GM19397 (cell line): Measurements from ENCODE around the gene MRPS35.

ENCODE experiments used
- ATAC-seq: cut with Tn5 transposase; IDR thresholded peaks from one replicate; pipeline ENCODE4 v1.9.1; 2021; ENCODE audit warnings: mild to moderate bottlenecking, moderate library complexity; ENCODE audit not compliant: unreplicated experiment

The MRPS35 gene

DNA sequence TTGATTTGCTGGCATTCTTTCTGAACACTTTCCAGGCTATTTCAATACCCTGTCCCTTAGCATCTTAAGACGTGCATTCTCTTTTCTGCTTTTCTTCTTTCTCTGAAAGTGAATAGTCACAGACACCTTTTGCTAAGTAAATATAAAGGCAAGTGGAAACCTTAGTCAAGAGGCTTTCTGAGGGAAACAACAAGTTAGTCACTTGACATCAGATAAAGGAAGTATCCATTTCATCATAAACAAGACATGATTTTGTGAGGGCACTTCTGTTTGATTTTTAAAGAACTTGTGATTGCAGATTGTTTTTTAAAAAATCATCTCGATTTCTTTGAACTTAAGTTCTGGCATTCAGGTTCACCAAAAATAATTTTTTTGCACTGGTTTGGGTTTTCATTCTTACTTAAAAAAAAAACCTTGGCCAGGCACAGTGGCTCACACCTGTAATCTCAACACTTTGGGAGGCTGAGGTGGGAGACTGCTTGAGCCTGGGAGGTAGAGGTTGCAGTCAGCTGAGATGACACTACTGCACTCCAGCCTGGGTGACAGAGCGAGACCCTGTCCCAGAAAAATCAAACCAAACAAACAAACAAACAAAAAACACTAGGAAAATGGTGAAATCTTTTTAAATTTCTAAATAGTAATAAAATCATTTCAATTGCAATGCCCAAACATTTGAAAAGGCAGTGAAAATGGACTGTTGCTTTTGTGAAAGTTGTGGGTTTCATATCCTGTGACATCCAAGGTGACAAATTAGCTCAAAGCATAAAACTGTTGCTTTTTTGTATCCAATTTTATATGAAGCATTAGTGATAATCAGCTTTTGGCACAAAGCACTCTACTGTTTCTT, 61.1 kb downstream of the MRPS35 start:
- no peak for ATAC-seq

DNA sequence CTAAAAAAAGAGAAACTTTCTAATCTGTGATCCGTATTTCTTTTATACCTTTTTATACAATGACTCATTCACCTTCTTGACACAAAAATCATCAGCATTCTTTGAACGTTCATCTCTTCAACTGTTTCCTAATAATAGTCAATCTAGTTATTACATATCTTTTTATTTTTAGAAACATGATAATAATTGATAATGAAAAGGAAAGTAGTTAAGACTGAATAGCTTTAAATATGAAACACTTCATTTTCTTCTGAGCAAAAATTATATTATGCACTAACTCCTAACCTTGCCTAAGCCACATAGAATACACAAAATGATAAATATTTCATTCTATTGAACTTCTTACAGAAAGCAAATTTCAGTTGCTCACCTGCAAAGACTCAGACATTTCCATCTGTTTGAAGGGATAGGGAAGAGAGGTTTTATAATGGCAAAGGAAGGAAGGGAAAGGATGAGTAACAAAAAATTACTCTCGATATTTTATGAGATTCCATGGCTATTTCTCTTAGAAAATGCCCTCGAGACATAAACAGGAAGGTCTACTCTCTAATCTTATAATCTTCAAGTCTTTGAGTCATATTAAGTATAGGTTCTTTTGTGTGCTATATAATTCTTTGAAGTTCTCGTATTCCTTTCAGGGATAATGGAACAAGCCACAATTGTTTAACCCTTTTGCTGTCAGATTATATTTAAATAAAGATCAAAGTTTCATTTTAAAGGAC, 61.9 kb downstream of the MRPS35 start:
- ATAC-seq, result no peak

DNA sequence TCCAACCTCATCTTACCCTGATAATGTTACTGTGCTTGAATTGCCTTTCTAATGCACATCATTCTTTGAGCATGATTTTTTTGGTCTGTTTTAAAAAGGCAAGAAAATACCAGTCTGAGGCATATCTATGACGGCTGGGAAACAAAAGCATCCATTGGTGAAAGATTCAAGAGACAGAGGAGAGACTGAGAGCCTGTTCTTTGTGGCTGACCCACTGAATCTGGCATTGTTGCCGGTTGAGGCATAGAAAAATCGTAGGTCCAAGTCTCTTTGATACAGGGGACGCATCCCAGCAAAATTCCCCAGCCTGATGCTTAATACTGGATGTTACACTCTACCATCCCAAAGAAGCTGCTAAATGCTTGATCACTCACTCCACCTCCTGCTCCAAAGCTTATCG, 66.5 kb downstream of the MRPS35 start:
- no peak for ATAC-seq

DNA sequence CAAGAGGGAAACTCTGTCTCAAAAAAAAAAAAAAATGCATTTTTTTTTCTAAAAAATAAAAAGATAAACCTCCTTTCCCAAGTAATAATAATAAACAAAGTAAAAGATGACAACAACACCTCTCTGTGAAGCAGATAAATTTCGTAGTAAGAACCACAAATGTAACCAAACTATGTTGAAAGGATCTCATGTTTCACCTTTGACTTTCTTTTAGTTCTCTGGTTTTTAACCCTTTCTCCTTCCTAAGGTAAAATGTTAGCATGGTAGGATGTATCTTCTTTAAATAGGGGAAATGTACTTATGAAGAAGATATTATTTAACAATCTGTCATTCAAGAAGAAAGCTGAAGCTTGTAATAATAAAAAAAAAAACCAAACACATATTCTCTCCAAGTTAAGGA, 67.6 kb downstream of the MRPS35 start:
- ATAC-seq, result no peak

DNA sequence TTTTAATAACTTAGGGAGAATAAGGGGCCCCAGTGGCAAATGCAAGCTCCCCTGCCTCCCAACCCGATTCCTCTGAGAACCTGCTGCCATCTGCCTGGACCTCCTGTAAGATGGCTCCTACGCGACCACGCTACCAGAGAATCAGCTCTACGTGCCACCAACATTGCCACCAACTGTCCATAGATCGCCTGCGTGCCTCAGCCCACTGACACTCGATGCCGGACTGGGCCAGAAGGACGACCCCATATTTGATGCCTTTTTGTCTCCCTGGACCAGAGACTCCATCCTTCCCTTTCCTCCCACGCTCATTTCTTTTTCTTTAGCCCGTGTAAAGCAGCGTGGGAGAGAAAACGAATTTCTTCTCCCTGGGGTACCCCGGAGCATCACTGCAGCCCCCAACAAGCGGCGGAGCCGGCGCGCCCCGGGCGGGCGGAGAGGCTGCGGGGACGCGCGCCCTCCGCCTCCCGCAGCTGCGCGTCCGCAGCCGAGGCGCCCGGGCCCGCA, 68.8 kb downstream of the MRPS35 start:
- peak; percentile 12 for ATAC-seq

DNA sequence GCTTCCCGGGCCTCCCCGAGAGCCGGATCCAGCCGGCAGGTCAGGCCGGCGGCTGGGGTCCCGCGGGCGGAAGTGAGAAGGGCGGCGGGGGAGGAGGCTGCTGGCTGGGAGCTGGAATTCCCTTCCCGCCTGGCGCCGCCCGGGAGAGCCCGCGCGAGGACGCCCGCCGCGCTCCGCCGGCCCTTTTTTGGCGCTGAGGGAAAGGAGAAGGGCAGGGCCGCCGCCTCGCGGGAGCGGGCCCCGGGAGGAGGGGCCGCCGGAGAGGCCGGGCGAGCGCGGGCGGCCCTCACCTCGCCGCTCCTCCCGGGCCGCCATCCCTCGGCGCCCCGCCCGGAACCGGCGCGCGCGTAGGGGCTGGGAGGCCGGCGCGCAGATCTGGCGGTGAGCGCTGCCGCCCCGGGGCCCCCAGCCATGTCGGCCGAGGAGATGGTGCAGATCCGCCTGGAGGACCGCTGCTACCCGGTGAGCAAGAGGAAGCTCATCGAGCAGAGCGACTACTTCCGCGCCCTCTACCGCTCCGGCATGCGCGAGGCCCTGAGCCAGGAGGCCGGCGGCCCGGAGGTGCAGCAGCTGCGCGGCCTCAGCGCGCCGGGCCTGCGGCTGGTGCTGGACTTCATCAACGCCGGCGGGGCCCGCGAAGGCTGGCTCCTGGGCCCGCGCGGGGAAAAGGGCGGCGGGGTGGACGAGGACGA, 69.4 kb downstream of the MRPS35 start, which contains the start of the genes KLHL42 and MANSC4:
KLHL42 (plus strand) TSS at position 314 of the 692 bp plus-strand sequence; CDS start at position 412, 98 bp downstream.
MANSC4 (minus strand) TSS at position 317 of the 692 bp plus-strand sequence. CDS start 8,960 bp downstream, outside the sequence.
- peak; percentile 81 for ATAC-seq

DNA sequence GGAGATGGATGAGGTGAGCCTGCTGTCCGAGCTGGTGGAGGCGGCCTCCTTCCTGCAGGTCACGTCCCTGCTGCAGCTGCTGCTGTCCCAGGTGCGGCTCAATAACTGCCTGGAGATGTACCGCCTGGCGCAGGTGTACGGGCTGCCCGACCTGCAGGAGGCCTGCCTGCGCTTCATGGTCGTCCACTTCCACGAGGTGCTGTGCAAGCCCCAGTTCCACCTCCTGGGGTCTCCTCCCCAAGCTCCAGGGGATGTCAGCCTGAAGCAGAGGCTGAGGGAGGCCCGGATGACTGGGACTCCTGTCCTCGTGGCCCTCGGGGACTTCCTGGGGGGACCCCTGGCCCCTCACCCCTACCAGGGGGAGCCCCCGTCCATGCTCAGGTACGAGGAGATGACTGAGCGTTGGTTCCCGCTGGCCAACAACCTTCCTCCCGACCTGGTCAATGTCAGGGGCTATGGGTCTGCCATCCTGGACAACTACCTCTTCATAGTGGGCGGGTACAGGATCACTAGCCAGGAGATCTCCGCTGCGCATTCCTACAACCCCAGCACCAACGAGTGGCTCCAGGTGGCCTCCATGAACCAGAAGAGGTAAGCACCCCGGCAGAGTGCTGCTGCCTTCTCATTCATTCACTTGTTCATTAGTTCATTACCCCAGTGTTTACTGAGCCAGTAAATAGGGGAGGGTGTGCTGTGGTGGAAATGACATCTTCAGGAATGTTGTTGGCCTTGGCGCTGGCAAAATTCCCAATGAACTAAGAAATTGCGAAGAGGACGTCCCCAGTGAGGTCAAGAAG, 70.2 kb downstream of the MRPS35 start:
- ATAC-seq, result peak; percentile 32

DNA sequence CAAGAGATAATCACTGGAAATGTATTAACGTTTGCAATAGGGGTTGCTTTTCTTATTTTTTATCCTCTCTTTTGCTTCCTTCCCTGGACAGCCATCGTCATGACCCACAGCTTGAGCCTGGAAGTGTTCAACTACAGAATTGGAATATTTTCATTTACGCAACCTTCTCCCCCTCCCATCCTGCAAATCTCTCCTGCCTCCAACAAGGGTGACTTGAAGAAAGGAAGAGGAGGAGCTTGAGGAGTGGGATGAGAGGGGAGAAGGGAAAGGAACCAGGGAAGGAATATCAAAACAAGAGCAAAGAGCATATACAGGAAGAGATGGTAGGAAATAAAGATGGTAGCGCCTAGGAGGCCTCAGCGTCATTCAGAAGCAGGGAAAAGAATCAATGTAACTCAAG, 71.0 kb downstream of the MRPS35 start:
- ATAC-seq, result no peak

DNA sequence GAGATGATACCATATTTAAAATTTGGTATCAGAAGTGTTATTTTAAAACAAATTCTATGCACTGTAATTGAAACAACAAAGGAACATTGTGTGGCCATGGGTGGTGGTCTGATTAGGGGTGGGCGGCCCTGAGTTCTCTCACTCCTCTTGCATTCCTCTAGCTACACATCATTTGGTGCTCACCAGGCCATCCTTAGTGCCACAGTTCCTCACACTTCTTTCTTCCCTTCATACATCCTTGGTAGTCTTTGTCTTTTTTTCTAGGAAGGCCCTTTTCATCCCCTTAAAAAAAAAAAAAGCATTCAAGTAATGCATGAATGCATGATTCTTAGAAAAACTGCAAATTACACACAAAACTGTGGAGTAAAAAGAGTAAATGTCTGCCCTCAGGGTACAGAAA, 71.8 kb downstream of the MRPS35 start:
- no peak for ATAC-seq

DNA sequence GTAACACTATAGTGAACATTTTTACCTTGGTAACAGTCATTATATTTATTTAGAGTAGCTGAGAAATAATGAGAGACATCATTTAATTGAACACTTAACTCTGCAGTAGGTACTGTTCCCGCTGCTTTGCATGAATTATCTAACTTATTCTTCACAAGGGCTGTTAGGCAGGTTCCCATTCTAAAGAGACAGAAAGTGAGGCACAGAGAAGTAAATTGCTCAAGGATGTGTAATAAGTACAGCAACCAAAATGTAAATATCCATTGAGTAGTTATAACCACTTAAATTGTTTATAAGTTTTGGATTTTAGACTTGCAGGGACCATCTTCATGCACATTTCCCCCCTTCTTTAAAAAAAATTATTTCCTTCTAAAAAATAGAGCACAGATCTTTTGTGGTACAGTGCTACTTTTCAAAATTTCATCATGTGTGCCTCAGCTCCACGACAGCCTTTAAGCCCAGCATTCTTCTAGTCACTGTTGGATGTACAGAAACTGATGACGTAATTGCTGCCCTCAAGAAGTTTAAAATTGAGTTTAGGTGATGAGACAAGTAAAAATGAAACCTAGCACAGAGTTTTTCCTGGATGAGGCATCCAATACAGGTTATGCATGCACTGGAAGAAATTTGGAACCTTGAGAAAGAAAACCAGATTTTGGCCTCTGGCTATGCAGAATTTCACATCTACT, 75.4 kb downstream of the MRPS35 start:
- no peak for ATAC-seq

DNA sequence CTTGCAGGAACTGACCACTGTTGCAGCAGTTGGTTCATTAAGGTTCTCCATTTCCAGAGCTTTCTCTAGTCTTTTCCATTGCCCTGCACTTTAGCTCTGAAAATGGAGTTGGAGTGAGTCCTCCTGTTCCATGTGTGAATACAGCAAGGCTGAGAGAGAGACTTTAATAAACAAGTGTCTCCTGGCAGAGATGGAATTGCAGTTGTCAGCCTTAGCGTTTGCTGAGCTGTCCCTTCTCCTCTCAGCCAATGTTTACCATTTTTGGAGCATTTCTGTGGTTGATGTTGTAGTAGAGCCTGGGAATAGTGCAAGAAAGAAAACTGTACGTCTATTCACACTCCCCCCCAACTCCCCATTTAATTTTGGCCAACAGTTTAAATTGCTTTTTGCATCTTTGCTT, 76.9 kb downstream of the MRPS35 start:
- ATAC-seq, result no peak

DNA sequence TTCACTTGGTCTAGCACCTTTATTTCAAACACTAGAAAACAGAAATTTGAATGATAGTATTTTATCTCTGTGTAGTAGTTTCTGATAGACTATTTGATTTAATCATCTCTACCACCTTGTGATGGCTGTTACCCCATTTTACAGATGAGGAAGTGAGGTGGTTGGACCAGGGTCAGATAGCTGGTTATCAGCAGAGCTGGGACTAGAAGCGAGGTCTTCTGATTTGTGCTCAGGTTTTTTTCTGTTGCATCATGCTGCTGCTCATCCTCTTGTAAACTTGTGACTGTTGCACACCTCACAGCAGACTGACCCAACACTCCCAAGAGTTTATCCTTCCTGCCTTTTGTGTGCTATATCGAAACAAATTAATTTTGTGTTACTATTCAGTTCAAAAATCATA, 79.5 kb downstream of the MRPS35 start:
- ATAC-seq, result no peak

DNA sequence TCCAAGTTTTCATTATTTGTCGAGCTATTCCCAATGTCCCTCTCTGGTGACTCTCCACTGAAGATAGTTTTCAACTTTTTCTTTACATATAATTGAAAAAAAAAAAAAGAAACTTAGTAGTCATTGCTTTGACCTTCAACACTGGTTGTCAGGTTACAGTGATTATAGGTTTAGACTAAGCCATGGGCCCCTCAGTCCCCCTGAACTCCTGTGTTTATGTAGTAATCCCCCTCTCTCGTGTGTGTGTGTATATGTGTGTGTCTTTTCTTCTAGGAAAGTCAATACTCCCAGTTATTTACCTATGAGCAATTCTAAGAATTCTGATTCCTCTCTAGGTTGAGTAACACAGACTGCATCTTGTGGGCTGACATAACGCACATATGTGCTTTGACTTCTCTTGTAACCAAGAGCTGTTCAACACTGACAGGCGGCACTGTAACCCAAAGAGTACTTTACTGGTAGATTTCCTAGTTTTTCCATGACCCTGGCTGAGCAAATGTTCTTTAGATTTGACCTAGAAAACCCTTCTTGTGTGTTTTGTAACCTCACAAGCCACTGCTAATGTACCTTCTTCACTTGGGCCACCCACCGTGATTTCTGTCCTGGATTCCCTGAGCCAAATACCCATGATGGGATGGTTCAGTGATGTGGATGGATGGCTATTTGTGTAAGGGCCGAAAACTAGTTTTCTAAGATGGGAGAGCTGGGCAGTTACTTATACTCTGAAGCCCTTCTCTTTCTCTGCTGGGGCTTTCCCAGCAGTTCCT, 84.4 kb downstream of the MRPS35 start:
- ATAC-seq, result no peak

DNA sequence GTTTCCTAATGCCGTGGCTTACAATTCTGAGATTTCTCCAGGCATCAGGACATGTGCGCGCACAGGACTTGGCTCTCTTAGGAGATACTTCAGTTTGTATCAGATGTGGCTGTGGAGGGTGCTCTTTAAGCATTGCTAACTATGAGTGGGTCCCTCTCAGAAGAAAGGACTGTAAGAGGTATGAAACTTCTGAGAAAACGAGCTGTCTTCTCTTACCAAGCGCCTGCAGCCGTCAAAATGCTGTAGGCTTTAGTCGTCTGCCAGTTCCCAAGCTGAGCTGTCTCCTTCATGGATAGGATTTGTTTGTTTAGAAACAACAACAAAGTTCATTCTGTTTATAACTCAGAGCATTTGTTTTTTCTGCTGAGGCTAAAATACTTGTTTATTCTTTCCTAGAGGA, 85.5 kb downstream of the MRPS35 start:
- no peak for ATAC-seq

DNA sequence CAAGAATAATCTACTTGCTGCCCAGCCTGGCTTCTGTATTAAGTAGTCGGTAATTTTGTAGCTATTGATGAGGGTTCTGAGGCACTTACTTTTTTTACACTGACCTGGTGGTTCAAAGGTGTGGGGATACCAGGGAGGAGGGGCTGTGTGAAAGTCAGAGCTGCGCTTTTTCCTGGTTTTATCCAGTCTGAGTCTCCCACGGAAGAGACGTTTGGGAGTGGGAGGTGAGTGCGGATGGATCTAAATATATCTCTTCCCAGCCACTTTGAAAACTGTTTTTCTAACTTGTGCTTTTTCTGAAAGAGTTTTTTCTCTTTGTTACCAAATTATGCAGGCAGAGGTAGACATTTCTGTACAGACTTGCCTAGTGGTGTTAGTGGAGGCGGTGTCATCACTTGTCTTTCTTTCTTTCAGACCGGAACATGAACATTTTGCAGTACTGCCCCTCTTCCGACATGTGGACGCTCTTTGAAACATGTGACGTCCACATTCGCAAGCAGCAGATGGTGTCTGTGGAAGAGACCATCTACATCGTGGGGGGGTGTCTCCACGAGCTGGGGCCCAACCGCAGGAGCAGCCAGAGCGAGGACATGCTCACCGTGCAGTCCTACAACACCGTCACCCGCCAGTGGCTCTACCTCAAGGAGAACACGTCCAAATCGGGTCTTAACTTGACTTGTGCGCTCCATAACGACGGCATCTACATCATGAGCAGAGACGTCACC, 86.8 kb downstream of the MRPS35 start:
- no peak for ATAC-seq

DNA sequence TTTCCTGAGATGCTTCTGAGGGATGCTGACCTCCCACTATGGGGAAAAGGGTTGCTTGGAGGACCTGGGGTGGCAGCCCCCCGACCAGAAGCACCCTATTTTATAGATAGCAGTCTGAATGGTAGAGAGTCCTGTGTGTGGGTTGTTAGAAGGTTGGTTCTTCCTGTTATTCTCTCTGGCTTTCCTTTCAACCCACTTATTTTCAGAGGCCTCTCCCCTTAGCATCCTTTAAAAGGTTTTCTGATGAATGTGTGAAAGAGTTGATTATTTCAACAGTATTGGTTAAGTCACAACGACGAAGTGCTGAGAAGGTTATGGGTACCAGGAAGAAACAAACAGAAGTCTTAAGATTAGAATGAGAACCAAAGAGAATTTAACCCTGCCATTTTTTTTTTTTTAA, 90.2 kb downstream of the MRPS35 start:
- no peak for ATAC-seq

DNA sequence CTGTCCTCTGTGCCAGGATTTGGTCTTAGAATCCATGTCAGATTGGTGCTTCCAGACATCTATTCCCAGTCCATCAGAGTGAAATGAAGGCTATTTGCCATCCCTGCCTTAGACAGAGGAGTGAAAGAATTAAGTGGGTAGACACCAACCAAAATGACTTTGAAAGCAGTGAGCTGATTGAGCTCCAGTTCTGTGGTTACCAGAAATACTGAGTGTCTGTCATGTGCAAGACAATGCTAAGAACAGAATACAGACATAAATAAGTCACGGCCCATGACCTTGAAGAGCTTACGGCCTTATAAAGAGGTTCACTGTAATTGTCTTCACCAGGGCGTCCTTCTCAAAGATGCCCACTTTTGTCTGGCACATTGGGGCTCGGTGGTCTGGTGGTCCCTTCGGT, 91.0 kb downstream of the MRPS35 start:
- no peak for ATAC-seq

DNA sequence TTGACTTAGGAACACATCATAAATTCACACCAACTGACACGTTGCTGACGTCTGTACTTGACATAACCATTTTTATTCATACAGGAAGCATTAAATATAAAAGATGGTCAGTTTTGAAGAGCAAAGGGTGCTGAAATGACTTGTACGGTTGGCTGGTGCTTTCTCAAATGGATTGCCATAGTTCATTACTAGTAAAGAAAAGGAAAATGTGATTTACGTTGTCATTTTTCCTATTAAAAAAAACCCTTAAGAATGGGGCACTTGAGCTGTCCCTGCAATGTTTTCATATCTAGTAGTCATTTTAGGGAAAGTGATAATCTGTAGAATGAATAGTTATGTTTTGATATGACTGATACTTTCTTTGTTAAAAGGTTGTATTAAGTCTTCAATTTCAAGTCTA, 91.9 kb downstream of the MRPS35 start:
- ATAC-seq, result no peak

DNA sequence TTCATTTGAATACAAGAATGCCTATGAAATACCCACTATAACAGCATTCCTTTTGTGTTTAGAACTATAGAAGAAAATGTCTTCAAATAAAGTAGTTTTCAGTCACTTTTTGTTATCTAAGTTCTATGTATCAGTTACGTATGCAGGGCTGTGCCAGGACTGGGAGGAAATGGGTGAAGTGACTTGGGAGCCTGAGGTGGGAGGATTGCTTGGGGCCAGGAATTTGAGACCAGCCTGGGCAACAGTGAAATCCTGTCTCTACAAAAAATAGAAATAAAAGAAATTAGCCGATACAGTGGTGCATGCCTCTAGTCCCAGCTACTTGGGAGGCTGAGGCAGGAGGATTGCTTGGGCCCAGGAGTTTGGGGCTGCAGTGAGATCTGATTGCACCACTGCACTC, 92.3 kb downstream of the MRPS35 start:
- no peak for ATAC-seq
